GM23248 (cell line): ENCODE data around the gene SEM1. TPM values are rescaled to one million over a fixed set of nuclear protein-coding genes. Genes with fewer than 3 reads are reported as not detected.

ENCODE experiments used
- DNase-seq: peaks from one replicate; pipeline ENCODE4 v3.0.0-alpha.2; 2015
- H2AFZ ChIP-seq: fragments of 200-600 bp; sonication (generic); 2 replicates; pipeline ENCODE4 v1.6.1; 2016; ENCODE audit warnings: antibody characterized with exemption
- H3F3A ChIP-seq: fragments of 200-600 bp; sonication (generic); 2 replicates; pipeline ENCODE4 v1.6.1; 2016; ENCODE audit warnings: mild to moderate bottlenecking, antibody characterized with exemption, mixed run types; ENCODE audit not compliant: insufficient read depth
- H3K27ac ChIP-seq: fragments of 200-600 bp; sonication (generic); 2 replicates; pipeline ENCODE4 v1.5.1; 2016; ENCODE audit warnings: mild to moderate bottlenecking
- H3K27me3 ChIP-seq: fragments of 200-600 bp; sonication (generic); replicated peaks from 2 replicates; pipeline ENCODE4 v1.6.1; 2016; ENCODE audit warnings: mild to moderate bottlenecking; ENCODE audit not compliant: insufficient read depth
- H3K36me3 ChIP-seq: fragments of 200-600 bp; sonication (generic); 2 replicates; pipeline ENCODE4 v1.6.1; 2016; ENCODE audit warnings: low read depth, mild to moderate bottlenecking
- H3K4me1 ChIP-seq: fragments of 200-600 bp; sonication (generic); 2 replicates; pipeline ENCODE4 v1.6.1; 2016; ENCODE audit warnings: mild to moderate bottlenecking; ENCODE audit not compliant: insufficient read depth
- H3K4me2 ChIP-seq: fragments of 200-600 bp; sonication (generic); one replicate; pipeline ENCODE4 v1.6.1; 2016; ENCODE audit warnings: mild to moderate bottlenecking; ENCODE audit not compliant: unreplicated experiment
- H3K4me3 ChIP-seq: fragments of 200-600 bp; sonication (generic); 2 replicates; pipeline ENCODE4 v1.5.1; 2016; ENCODE audit warnings: mild to moderate bottlenecking
- H3K79me2 ChIP-seq: fragments of 200-600 bp; sonication (generic); 2 replicates; pipeline ENCODE4 v1.6.1; 2016; ENCODE audit warnings: mild to moderate bottlenecking; ENCODE audit not compliant: insufficient read depth
- H3K9ac ChIP-seq: fragments of 200-600 bp; sonication (generic); 2 replicates; pipeline ENCODE4 v1.6.1; 2016; ENCODE audit warnings: mild to moderate bottlenecking
- H3K9me2 ChIP-seq: fragments of 200-600 bp; sonication (generic); 2 replicates; pipeline ENCODE4 v1.6.1; 2016; ENCODE audit warnings: mixed run types, mild to moderate bottlenecking, moderate library complexity; ENCODE audit not compliant: insufficient read depth
- H3K9me3 ChIP-seq: fragments of 200-600 bp; sonication (generic); one replicate; pipeline ENCODE4 v1.6.1; 2017; ENCODE audit warnings: low read depth
- H4K20me1 ChIP-seq: fragments of 200-600 bp; sonication (generic); 2 replicates; pipeline ENCODE4 v1.6.0; 2016; ENCODE audit not compliant: insufficient read depth
- EZH2 ChIP-seq: fragments of 200-600 bp; sonication (generic); IDR thresholded peaks from 2 replicates; pipeline ENCODE4 v1.6.1; 2018; ENCODE audit warnings: antibody characterized with exemption, mild to moderate bottlenecking; ENCODE audit not compliant: insufficient read depth, poor library complexity, severe bottlenecking
- EZH2phosphoT487 ChIP-seq: fragments of 200-600 bp; sonication (generic); IDR thresholded peaks from 2 replicates; pipeline ENCODE4 v1.6.1; 2018; ENCODE audit warnings: antibody characterized with exemption, moderate library complexity, mild to moderate bottlenecking, low read depth; ENCODE audit not compliant: insufficient read depth
- WGBS, 2 experiments: methylation state at CpG; one replicate each; pipeline ENCODE4 v1.1.6; 2015 to 2017; ENCODE audit warnings: low lambda C conversion rate in 2 of 2, low coverage in 1 of 2; ENCODE audit errors: missing lambda C conversion rate in 2 of 2; 5-methylcytosine and 5-hydroxymethylcytosine counted together
- in situ Hi-C: fragments of 300-500 bp; cut with MboI; formaldehyde crosslinking; loops from 2 replicates; pipeline ENCODE4 v1.15.0; 2020
- polyA plus RNA-seq: library from polyadenylated mRNA; unstranded; fragments of >200 nt; fragmentation: Nextera tagmentation; extraction: Ambion mirVana; gene quantifications from 2 replicates; pipeline ENCODE4 v1.2.1, GENCODE V29; 2016
- total RNA-seq: library from RNA; depleted of rRNA; stranded (reverse); fragments of >200 nt; shearing (Covaris generic); gene quantifications from 2 replicates; pipeline ENCODE4 v1.2.3, GENCODE V29; 2014

The SEM1 gene
- total and polyA plus RNA-seq, 2 experiments from 2014 or later = 16.8 to 270 TPM

DNA sequence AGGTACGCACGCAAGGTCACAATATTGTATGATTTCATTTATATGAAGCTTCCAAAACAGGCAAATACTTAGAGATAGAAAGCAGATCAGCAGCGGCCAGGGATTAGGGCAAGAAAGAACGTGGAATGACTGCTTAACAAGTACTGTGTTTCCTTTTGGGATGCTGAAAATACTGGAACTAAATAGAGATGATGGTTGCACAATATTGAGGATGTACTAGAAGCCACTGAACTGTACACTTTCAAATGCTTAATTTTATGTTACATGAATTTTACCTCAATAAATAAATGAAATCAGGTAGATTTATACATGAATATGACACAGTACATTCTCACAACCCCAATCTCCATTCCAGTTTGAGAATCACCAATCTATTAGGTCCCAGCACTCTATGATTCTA is 15.6 kb downstream of the SEM1 start:
- Histone ChIP-seq H3K9me3 (no peaks in the 10 kb centered on the region), H3K4me2 (no peak overlapping the region), H3K36me3 (peaks cover 8% of the 10 kb centered on the region), H2AFZ (no peak overlapping the region), H3K27ac (no peak overlapping the region), H3F3A (no peaks in the 10 kb centered on the region), H3K79me2 (peaks cover 100% of the 10 kb centered on the region), H4K20me1 (peaks cover 8% of the 10 kb centered on the region; the same call in 1 of the 2 replicates), H3K27me3 (no peaks in the 10 kb centered on the region), H3K4me1 (no peaks in the 10 kb centered on the region), H3K9ac (no peak overlapping the region), H3K9me2 (no peaks in the 10 kb centered on the region), H3K4me3 (no peak overlapping the region)
- DNase-seq = no peak
- WGBS, 2 experiments = 87 to 91% methylated on average over 4 of the region's 4 CpGs
- TF ChIP-seq EZH2 (no peak), EZH2phosphoT487 (no peak)
- in situ Hi-C loops = no loop called here

DNA sequence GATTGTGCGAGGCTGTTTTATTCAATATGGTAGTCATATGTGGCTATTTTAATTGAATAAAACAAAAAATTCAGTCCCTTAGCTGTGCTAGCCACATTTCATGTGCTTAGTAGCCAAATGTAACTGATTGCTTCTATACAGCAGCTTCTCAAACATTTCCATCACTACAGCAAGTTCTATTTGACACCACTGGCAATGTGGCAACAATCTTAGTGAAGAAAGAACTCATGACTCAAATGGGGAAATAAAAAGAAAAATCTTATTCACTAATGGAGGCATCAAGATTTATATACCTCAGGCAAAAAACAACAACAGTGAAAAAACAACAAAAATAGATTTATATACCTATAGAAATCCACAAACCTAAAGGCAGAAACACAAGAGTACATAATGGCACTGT is 17.9 kb downstream of the SEM1 start:
- Histone ChIP-seq H3F3A (no peaks in the 10 kb centered on the region), H3K9ac (no peak overlapping the region), H4K20me1 (peaks cover 4% of the 10 kb centered on the region; the same call in 1 of the 2 replicates), H3K79me2 (peaks cover 80% of the 10 kb centered on the region), H3K36me3 (peaks cover 14% of the 10 kb centered on the region), H3K4me2 (no peak overlapping the region), H3K4me1 (no peaks in the 10 kb centered on the region), H3K27ac (no peak overlapping the region), H3K9me2 (no peaks in the 10 kb centered on the region), H2AFZ (no peak overlapping the region), H3K4me3 (no peak overlapping the region), H3K27me3 (no peaks in the 10 kb centered on the region), H3K9me3 (no peaks in the 10 kb centered on the region)
- in situ Hi-C loops = no loop called here
- no peak for TF ChIP-seq EZH2phosphoT487
- WGBS, 2 experiments = 100% methylated on average over 1 of the region's 1 CpG
- DNase-seq = no peak

DNA sequence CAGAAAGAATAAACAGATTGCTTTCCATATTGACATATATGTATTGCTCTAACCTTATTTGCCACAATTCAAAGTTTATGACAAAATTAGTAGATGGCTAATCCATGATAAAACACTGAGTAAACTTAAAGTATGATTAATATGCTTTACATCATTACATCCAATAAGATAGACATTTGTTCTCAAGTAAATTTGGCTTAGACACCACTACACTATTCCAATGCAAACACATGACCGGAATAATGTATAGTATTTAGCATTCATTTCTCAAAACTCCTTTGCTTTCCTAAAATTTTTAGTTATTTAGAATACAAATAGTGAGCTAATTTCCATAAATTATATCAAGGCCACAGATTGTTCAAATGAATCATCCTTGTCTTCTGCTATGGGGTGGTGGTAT is 20.2 kb downstream of the SEM1 start:
- Histone ChIP-seq H3K9me2 (no peaks in the 10 kb centered on the region), H3K4me3 (no peak overlapping the region), H2AFZ (no peak overlapping the region), H3K27ac (no peak overlapping the region), H3K9ac (no peak overlapping the region), H4K20me1 (peaks cover 4% of the 10 kb centered on the region; the same call in 1 of the 2 replicates), H3K27me3 (no peaks in the 10 kb centered on the region), H3K4me2 (no peak overlapping the region), H3F3A (no peaks in the 10 kb centered on the region), H3K36me3 (peaks cover 14% of the 10 kb centered on the region), H3K79me2 (peaks cover 74% of the 10 kb centered on the region), H3K9me3 (no peaks in the 10 kb centered on the region), H3K4me1 (no peaks in the 10 kb centered on the region)
- TF ChIP-seq EZH2phosphoT487 (no peak), EZH2 (no peak)
- 96% methylated on average over 1 of the region's 1 CpG for WGBS, 2 experiments
- DNase-seq = no peak
- in situ Hi-C loops = no loop called here

DNA sequence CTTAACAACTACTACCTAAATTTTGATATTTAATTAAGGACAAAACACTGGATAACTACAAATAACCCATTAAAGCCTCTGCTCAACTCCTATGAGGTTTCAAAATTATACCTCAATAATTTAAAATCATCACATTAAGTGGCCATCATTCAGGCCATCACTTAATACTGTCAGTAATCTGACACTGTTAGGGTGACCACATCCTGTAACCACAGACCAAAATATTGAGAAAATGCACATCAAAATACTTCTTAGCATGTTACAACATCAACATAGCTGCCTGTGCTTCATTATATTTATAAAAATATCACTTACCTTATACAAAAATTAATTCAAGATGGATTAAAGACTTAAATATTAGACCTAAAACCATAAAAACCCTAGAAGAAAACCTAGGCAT is 23.3 kb downstream of the SEM1 start:
- Histone ChIP-seq H3K4me1 (no peaks in the 10 kb centered on the region), H3K4me2 (no peak overlapping the region), H2AFZ (no peak overlapping the region), H3K36me3 (peaks cover 6% of the 10 kb centered on the region; the same call in 1 of the 2 replicates), H3K27me3 (no peaks in the 10 kb centered on the region), H3K9ac (no peak overlapping the region), H3K9me3 (no peaks in the 10 kb centered on the region), H3K27ac (no peak overlapping the region), H3K4me3 (no peak overlapping the region), H3K79me2 (peaks cover 51% of the 10 kb centered on the region), H3K9me2 (no peaks in the 10 kb centered on the region), H4K20me1 (peaks cover 3% of the 10 kb centered on the region; the same call in 1 of the 2 replicates), H3F3A (no peaks in the 10 kb centered on the region)
- DNase-seq = no peak
- TF ChIP-seq EZH2phosphoT487 (no peak), EZH2 (no peak)
- in situ Hi-C loops = no loop called here

DNA sequence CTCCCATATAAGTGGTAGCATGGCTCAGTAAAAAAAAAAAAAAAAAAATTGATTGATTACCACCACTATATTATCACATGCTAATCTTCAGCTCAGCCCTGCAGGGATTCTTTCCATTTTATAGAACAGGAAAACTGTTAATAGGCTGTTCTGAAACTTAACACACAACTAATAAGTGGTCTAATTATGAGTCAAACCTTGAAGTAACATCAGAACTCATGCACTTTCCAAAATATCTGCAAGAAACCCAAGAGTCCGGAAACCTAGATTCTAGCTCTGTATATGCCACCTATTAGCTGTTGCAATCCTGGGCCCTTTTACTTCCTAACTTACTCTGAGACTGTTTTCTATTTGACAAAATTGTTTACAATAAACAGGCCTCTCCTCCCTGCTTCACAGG is 23.9 kb downstream of the SEM1 start:
- 100% methylated on average over 1 of the region's 1 CpG for whole genome bisulfite sequencing, 2 experiments
- H3K27ac ChIP-seq = no peak overlapping the region
- H3K4me2 ChIP-seq = no peak overlapping the region
- no peaks in the 10 kb centered on the region for H3K9me3 ChIP-seq
- H2AFZ ChIP-seq = no peak overlapping the region
- peaks cover 6% of the 10 kb centered on the region; the same call in 1 of the 2 replicates for H3K36me3 ChIP-seq
- H3F3A ChIP-seq = no peaks in the 10 kb centered on the region
- H3K4me3 ChIP-seq = no peak overlapping the region
- H3K9me2 ChIP-seq = no peaks in the 10 kb centered on the region
- no peak overlapping the region for H3K9ac ChIP-seq
- in situ Hi-C loops = no loop called here
- H3K27me3 ChIP-seq = no peaks in the 10 kb centered on the region
- TF ChIP-seq EZH2 = no peak
- TF ChIP-seq EZH2phosphoT487 = no peak
- H4K20me1 ChIP-seq = peaks cover 3% of the 10 kb centered on the region; the same call in 1 of the 2 replicates
- no peak for DNase-seq
- H3K79me2 ChIP-seq = peaks cover 45% of the 10 kb centered on the region
- H3K4me1 ChIP-seq = no peaks in the 10 kb centered on the region
